Natural killer cell treated with Interleukin-12 subunit alpha and Interleukin-12 subunit beta and Interleukin-15 and Interleukin-18, amount 100 ng/mL, for 72 hours (primary cell): ENCODE measurements around the gene FBXW4. TPM values are rescaled to one million over a fixed set of nuclear protein-coding genes. Genes with fewer than 3 reads are reported as not detected.

Source experiments
- ATAC-seq, 2 donors: fragments of 150-1000 bp; cut with Tn5 transposase in 1 of 2; sonication (Bioruptor Pico), chemical (Tn5 transposase) in 1 of 2; 2 replicates each; pipeline ENCODE4 v1.10.0; 2021
- DNase-seq: peaks from one replicate; pipeline ENCODE4 v3.0.0; 2022; ENCODE audit warnings: low spot score
- H3K27ac Mint-ChIP-seq, 2 donors: 1 replicate in 1 of 2; 2 replicates in 1 of 2; pipeline ENCODE4 v1.8.0; 2022; ENCODE audit warnings: mixed read lengths in 2 of 2, mild to moderate bottlenecking in 1 of 2, moderate library complexity in 1 of 2
- H3K27me3 Mint-ChIP-seq, 2 donors: 1 replicate in 1 of 2; 2 replicates in 1 of 2; pipeline ENCODE4 v1.8.0; 2022; ENCODE audit warnings: mixed read lengths in 2 of 2
- H3K36me3 Mint-ChIP-seq: one replicate; pipeline ENCODE4 v1.8.0; 2022; ENCODE audit warnings: mixed read lengths
- H3K4me1 Mint-ChIP-seq, 2 donors: 1 replicate in 1 of 2; 2 replicates in 1 of 2; pipeline ENCODE4 v1.8.0; 2022; ENCODE audit warnings: low read depth in 2 of 2, mixed read lengths in 2 of 2, mild to moderate bottlenecking in 1 of 2
- H3K4me3 Mint-ChIP-seq: one replicate; pipeline ENCODE4 v1.8.0; 2022; ENCODE audit warnings: mixed read lengths
- H3K9me3 Mint-ChIP-seq: 2 replicates; pipeline ENCODE4 v1.8.0; 2022; ENCODE audit warnings: mixed read lengths
- total RNA-seq, 2 donors: library from RNA; stranded (reverse); gene quantifications; one replicate each; pipeline ENCODE4 v1.2.3, GENCODE V29; 2022

Gene FBXW4
- total RNA-seq, 2 donors from 2014 or later = 45.5 to 52.3 TPM

DNA sequence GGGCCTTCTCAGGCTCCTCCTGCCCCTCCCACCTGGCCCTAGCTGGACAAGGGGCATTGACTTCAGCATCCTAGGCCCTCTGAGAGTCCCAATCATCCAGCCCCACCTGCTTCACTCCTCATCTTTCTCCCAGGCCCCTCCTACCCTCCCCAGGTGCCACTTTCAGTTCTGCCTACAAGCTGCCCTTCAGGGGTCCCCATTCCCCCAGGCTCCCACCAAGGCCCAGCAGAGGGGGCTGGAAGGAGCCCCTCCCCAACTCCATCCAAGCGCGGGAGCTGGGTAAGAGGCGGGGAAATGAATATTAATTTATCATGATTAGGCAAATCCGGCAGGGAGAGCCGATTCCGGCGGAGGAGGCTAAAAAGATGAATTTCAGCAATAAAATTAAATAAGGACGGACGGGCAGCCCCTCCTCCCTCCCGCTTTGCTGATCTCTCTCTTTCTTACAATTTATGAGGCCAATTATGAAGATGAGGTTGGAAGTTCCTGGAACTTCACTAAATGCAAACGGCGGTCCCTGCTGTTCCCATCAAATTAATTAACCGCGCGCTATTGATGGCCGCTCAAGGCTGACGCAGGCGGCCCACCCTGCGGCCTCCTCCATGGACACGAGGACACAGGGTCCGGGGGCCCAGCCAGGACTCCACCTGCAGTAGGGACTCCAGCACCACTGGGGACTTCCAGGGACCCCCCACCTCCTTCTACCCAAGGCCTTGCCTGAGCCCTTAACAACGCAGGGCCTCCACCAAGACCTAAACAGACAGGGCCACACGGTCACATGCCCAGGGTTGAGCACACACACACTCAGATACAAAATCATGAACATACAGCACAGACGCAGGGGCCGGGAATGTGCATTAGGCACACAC lies 120.9 kb downstream of the FBXW4 start:
- no peak overlapping the region for H3K27ac Mint-ChIP-seq
- no peak for ATAC-seq
- peaks cover 0 to 3% of the 10 kb centered on the region in 2 donors for H3K4me1 Mint-ChIP-seq
- no peak overlapping the region for H3K4me3 Mint-ChIP-seq
- DNase-seq = no peak
- no peaks in the 10 kb centered on the region for H3K27me3 Mint-ChIP-seq
- no peaks in the 10 kb centered on the region for H3K36me3 Mint-ChIP-seq
- no peaks in the 10 kb centered on the region for H3K9me3 Mint-ChIP-seq

DNA sequence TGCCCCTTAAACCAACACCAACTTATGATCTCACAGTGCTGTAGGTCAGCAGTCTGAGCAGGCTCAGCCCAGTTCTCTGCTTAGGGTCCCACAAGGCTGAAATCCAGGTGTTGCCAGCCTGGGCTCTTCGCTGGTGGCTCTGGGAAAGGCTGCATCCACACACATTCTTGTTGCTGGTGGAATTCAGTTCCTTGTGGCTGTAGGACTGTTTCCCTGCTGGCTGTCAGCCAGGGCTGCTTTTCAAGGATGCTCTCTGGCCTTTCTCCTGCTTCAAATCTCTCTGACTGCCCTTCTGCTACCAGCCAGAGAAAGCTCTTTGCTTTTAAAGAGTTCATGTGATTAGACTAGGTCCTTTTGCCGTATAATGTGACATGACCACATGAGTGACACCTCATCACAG lies 122.2 kb downstream of the FBXW4 start:
- H3K4me3 Mint-ChIP-seq = no peak overlapping the region
- no peaks in the 10 kb centered on the region for H3K36me3 Mint-ChIP-seq
- H3K27ac Mint-ChIP-seq = no peak overlapping the region
- H3K4me1 Mint-ChIP-seq = peaks cover 0 to 3% of the 10 kb centered on the region in 2 donors
- H3K9me3 Mint-ChIP-seq = no peaks in the 10 kb centered on the region
- DNase-seq (no peak), ATAC-seq (no peak)
- peaks cover 8 to 10% of the 10 kb centered on the region in 2 donors for H3K27me3 Mint-ChIP-seq

- Mint-ChIP-seq H3K4me1 (peaks cover 3 to 4% of the 10 kb centered on the region in 2 donors), H3K4me3 (no peak overlapping the region), H3K9me3 (no peaks in the 10 kb centered on the region), H3K36me3 (no peaks in the 10 kb centered on the region), H3K27ac (no peak overlapping the region), H3K27me3 (peaks cover 13 to 17% of the 10 kb centered on the region in 2 donors)
- no peak for DNase-seq
- ATAC-seq = no peak
These were observed 122.8 kb downstream of the FBXW4 start for GRCh38 chr10:101572126-101572525.

GRCh38 chr10:101571271-101571925 lies 123.6 kb downstream of the FBXW4 start:
- no peaks in the 10 kb centered on the region for H3K9me3 Mint-ChIP-seq
- H3K4me3 Mint-ChIP-seq = no peak overlapping the region
- H3K27me3 Mint-ChIP-seq = peaks cover 16 to 21% of the 10 kb centered on the region in 2 donors
- ATAC-seq (no peak), DNase-seq (no peak)
- no peak overlapping the region for H3K27ac Mint-ChIP-seq
- peaks cover 6 to 8% of the 10 kb centered on the region in 2 donors for H3K4me1 Mint-ChIP-seq
- no peaks in the 10 kb centered on the region for H3K36me3 Mint-ChIP-seq

DNA sequence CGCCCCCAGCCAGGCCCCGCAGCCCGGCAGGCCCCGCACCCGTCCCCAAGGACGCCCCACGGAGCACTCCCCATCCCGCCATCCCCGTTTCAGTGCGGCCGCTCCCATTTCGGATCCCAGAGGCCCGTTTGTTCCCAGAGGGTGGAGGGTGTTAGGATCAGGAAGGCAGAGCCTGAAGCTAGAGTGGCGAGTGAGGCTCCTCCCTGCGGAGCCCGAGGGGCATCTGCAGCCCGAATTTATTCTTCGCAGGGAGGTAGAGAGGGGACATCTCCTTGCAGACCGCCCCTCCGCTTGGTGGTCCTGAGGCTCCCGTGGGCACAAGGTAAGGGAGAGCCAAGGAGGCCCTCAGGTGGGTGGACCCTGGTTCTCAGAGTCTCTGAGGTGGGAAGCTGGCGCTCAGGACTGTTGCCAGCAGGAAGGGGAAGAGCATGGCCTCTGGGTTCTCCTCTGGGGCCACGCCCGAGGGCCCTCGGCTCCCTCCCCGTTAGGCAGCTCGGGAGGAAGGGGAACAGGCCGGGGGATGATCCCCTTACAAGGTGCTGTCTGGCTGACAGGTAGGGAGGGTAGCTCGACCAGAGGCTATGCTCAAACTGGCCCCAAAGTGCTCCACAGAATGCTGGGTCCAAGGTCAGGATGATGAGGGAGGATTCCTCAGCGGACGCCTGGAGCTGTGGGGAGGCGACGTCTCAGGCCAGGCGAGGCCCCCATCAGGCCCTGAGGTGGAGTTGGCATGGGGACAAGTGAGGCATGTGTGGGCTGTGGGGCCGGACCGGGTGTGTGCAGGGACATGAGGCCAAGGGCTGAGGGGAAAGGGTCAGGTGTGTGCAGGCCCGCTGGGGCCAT lies 124.3 kb downstream of the FBXW4 start:
- DNase-seq (no peak), ATAC-seq (no peak)
- no peaks in the 10 kb centered on the region for H3K36me3 Mint-ChIP-seq
- peaks cover 20 to 21% of the 10 kb centered on the region in 2 donors for H3K27me3 Mint-ChIP-seq
- no peak overlapping the region for H3K27ac Mint-ChIP-seq
- H3K4me3 Mint-ChIP-seq = peak overlapping the region; percentile 62
- H3K9me3 Mint-ChIP-seq = no peaks in the 10 kb centered on the region
- H3K4me1 Mint-ChIP-seq = peaks cover 8 to 9% of the 10 kb centered on the region in 2 donors

GRCh38 chr10:101569622-101570427 lies 125.1 kb downstream of the FBXW4 start:
- peak overlapping the region; percentile 62 for H3K4me3 Mint-ChIP-seq
- peak; percentile 87 to 91 for ATAC-seq
- no peak overlapping the region for H3K27ac Mint-ChIP-seq
- H3K4me1 Mint-ChIP-seq = peaks cover 8 to 9% of the 10 kb centered on the region in 2 donors
- DNase-seq = peak; percentile 78
- no peaks in the 10 kb centered on the region for H3K9me3 Mint-ChIP-seq
- no peaks in the 10 kb centered on the region for H3K36me3 Mint-ChIP-seq
- H3K27me3 Mint-ChIP-seq = peaks cover 26 to 27% of the 10 kb centered on the region in 2 donors

- Mint-ChIP-seq H3K27ac (no peak overlapping the region), H3K4me3 (peak overlapping the region; percentile 62), H3K36me3 (no peaks in the 10 kb centered on the region), H3K4me1 (peaks cover 8 to 9% of the 10 kb centered on the region in 2 donors), H3K27me3 (peaks cover 26 to 29% of the 10 kb centered on the region in 2 donors), H3K9me3 (no peaks in the 10 kb centered on the region)
- ATAC-seq = no peak
- no peak for DNase-seq
These were observed 125.7 kb downstream of the FBXW4 start for GRCh38 chr10:101569323-101569621.

DNA sequence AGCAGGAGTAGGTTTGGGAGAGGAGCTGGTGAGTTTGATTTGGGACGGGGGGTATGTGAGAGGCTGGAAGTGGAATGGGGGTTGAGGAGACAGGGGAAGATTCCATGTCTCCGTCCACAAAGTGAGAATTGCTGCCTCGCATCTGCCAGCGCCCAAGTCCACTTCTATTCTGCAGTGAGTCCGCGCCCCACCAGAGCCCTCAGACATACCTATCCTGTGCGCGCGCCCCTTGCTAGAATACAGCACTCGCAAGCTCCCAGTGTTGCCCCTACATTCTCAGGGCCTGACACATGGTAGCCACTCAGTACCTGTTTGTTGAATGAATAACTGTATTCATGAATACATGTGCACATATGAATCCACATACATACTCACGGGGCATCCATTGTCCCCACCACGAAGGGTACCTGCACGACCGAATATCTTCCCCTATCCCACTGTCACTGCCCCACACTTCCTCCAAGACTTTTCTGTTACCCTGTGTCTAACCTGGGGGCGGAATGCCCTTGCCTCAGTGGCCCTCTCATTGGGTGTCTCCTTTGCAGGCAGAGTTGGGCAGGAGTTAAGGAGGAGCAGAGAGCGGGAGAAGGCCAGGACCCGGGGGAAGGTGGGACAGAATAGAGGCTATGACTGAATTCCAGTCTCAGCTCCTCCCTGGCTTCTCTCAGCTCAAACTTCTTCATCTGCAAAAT lies 126.8 kb downstream of the FBXW4 start:
- DNase-seq (peak; percentile 54), ATAC-seq (no peak)
- no peak overlapping the region for H3K4me3 Mint-ChIP-seq
- peaks cover 26 to 34% of the 10 kb centered on the region in 2 donors for H3K27me3 Mint-ChIP-seq
- no peaks in the 10 kb centered on the region for H3K9me3 Mint-ChIP-seq
- no peaks in the 10 kb centered on the region for H3K36me3 Mint-ChIP-seq
- H3K27ac Mint-ChIP-seq = no peak overlapping the region
- H3K4me1 Mint-ChIP-seq = peaks cover 8 to 9% of the 10 kb centered on the region in 2 donors

DNA sequence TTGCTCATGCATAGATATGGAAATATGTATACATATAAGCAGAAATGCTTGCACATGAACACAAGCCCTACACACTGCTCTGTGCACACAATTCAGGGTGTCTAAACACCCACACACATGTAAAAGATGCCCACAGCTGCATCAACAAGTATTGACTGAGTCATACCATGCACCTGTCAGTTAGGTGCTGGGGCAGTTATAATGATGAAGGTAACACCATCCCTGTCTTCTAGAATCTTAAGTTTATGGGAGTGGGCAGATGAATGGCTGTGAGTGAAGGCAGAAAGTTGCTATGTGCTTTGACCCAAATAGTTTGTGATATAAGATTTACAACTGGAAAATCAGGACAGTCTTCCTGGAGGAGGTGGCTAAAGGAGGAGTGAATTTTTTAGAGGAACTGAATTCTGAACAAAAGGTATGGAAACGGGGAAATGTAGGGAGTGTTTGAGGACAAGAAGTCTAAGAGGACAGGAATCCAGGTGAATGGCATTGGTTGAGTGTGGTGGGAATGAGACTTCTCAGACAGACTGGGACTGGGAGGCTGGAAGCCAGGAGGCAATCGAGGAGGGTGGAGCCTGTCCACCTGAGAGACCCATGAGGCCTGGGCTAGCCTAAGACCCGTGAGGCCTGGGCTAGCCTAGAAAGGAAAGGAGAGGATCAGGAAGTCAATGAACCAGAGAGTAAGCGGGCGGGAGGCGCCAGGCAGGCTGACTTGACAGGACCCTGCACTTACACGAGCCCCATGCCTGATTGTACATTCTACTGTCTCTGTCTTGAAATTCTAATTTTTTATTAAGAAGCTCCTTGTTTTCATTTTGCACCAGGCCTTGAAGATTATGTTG lies 127.6 kb downstream of the FBXW4 start:
- DNase-seq (peak; percentile 50), ATAC-seq (no peak)
- H3K9me3 Mint-ChIP-seq = no peaks in the 10 kb centered on the region
- no peak overlapping the region for H3K27ac Mint-ChIP-seq
- H3K4me1 Mint-ChIP-seq = peaks cover 8 to 9% of the 10 kb centered on the region in 2 donors
- H3K36me3 Mint-ChIP-seq = no peaks in the 10 kb centered on the region
- no peak overlapping the region for H3K4me3 Mint-ChIP-seq
- H3K27me3 Mint-ChIP-seq = peaks cover 26 to 34% of the 10 kb centered on the region in 2 donors

DNA sequence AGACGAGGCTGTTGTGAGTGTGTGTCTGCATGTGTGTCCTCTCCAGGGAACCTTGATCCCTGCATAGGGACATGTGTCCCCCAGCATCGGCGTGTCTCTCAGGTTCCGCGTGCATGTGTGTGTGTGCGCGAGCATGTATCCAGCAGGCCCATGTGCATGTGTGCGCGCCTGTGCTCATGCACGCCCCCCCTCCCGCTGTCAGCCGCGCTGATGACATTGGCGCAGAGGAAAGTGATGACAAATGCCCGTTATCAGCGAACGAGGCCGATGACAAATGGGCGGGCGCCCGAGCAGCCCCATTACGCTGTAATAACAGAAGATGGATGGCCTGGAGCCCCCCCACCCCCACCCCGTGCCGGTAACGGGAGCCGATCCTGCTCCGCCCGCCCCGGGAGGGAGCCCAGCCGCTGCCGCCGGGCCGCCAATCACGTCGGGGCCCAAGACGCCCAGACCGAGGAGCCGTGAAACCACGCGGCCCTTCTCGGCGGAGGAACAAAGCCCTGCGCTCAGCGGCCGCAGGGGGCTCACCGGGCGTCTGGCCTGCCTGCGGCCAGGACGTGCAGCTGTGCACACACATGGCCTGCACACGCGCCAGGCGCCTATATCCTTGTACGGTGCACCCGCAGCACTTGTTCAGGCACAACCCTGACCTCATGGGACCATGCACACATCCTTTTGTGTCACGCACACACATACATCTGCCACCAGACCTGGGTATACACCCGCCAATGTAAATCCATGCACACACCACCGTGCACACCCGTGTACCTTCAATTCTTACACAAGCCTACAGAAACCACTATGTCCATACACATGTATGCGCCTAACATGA lies 128.4 kb downstream of the FBXW4 start:
- ATAC-seq (peak; percentile 4 to 13), DNase-seq (peak; percentile 61)
- no peaks in the 10 kb centered on the region for H3K36me3 Mint-ChIP-seq
- H3K4me3 Mint-ChIP-seq = no peak overlapping the region
- no peaks in the 10 kb centered on the region for H3K9me3 Mint-ChIP-seq
- peaks cover 8 to 9% of the 10 kb centered on the region in 2 donors for H3K4me1 Mint-ChIP-seq
- no peak overlapping the region for H3K27ac Mint-ChIP-seq
- peaks cover 26 to 34% of the 10 kb centered on the region in 2 donors for H3K27me3 Mint-ChIP-seq

GRCh38 chr10:101565936-101566332 lies 129.0 kb downstream of the FBXW4 start:
- H3K4me1 Mint-ChIP-seq = peaks cover 8 to 9% of the 10 kb centered on the region in 2 donors
- no peak overlapping the region for H3K27ac Mint-ChIP-seq

More at GRCh38 chr10:101565936-101566332, 129.0 kb downstream of the FBXW4 start:
- Mint-ChIP-seq H3K36me3 (no peaks in the 10 kb centered on the region), H3K4me3 (no peak overlapping the region), H3K9me3 (no peaks in the 10 kb centered on the region), H3K27me3 (peaks cover 26 to 34% of the 10 kb centered on the region in 2 donors)
- ATAC-seq (no peak), DNase-seq (peak; percentile 13)
